Osteocyte (in vitro differentiated cells): ENCODE data around the gene STX4. TPM values are rescaled to one million over a fixed set of nuclear protein-coding genes. Genes with fewer than 3 reads are reported as not detected.

Source experiments
- DNase-seq: peaks from one replicate; pipeline ENCODE4 v3.0.0; 2021; ENCODE audit warnings: mixed read lengths; ENCODE audit not compliant: unreplicated experiment; ENCODE audit errors: extremely low spot score
- H3K27ac Mint-ChIP-seq: one replicate; pipeline ENCODE4 v1.8.0; 2021; ENCODE audit warnings: mild to moderate bottlenecking, mixed read lengths; ENCODE audit not compliant: unreplicated experiment
- H3K27me3 Mint-ChIP-seq: one replicate; pipeline ENCODE4 v1.8.0; 2021; ENCODE audit warnings: mixed read lengths; ENCODE audit not compliant: unreplicated experiment
- H3K36me3 Mint-ChIP-seq: one replicate; pipeline ENCODE4 v1.8.0; 2021; ENCODE audit warnings: mixed read lengths; ENCODE audit not compliant: unreplicated experiment
- H3K4me1 Mint-ChIP-seq: one replicate; pipeline ENCODE4 v1.8.0; 2021; ENCODE audit warnings: mixed read lengths; ENCODE audit not compliant: unreplicated experiment
- H3K4me3 Mint-ChIP-seq: one replicate; pipeline ENCODE4 v1.8.0; 2021; ENCODE audit warnings: mild to moderate bottlenecking, moderate library complexity, mixed read lengths; ENCODE audit not compliant: unreplicated experiment
- H3K9me3 Mint-ChIP-seq: one replicate; pipeline ENCODE4 v1.8.0; 2021; ENCODE audit warnings: mixed read lengths; ENCODE audit not compliant: unreplicated experiment
- CTCF ChIP-seq: fragments of 200-600 bp; sonication (generic); IDR thresholded peaks from 2 replicates; pipeline ENCODE4 v1.5.0; 2021; ENCODE audit warnings: antibody characterized with exemption, mild to moderate bottlenecking, moderate library complexity
- total RNA-seq: library from RNA; stranded (reverse); gene quantifications from 2 replicates; pipeline ENCODE4 v1.2.1, GENCODE V29; 2021

STX4 gene
- total RNA-seq, 1 donor from 2014 or later: 53.4 TPM

DNA sequence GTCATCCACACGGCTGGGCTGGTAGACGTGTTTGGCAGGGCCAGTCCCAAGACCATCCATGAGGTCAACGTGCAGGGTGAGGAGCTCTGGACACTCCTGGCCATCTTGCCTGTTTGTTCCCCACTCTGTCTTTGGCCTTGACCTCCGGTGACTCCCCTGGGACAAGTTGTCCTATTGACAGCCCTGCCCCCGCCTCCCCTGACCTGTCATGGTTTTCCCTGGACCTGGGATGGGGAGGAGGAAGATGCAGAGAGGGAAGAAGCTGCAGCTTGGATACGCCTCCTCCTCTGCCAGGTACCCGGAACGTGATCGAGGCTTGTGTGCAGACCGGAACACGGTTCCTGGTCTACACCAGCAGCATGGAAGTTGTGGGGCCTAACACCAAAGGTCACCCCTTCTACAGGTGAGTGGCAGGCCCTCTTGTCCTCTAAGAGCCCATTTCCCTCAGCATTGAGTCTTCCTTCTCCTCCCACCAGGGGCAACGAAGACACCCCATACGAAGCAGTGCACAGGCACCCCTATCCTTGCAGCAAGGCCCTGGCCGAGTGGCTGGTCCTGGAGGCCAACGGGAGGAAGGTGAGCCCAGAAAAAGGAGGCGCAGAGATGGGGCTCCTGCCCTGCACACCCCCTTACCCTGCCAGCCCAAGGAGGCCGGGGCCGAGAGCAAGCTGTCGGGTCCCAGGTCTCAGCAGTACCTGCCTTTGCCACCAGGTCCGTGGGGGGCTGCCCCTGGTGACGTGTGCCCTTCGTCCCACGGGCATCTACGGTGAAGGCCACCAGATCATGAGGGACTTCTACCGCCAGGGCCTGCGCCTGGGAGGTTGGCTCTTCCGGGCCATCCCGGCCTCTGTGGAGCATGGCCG lies 47.0 kb upstream of the STX4 start:
- Mint-ChIP-seq H3K4me3 (no peak overlapping the region), H3K4me1 (peaks cover 13% of the 10 kb centered on the region), H3K36me3 (peaks cover 9% of the 10 kb centered on the region), H3K27ac (no peak overlapping the region), H3K9me3 (no peaks in the 10 kb centered on the region), H3K27me3 (no peaks in the 10 kb centered on the region)
- no peak for TF ChIP-seq CTCF
- DNase-seq: no peak

GRCh38 chr16:30987581-30988190 lies 45.7 kb upstream of the STX4 start:
- no peaks in the 10 kb centered on the region for H3K27me3 Mint-ChIP-seq
- H3K9me3 Mint-ChIP-seq: no peaks in the 10 kb centered on the region
- DNase-seq: no peak
- H3K27ac Mint-ChIP-seq: no peak overlapping the region
- no peak for TF ChIP-seq CTCF
- H3K4me3 Mint-ChIP-seq: no peak overlapping the region
- peaks cover 2% of the 10 kb centered on the region for H3K36me3 Mint-ChIP-seq
- peaks cover 13% of the 10 kb centered on the region for H3K4me1 Mint-ChIP-seq

- no peak for TF ChIP-seq CTCF
These were observed 43.8 kb upstream of the STX4 start for GRCh38 chr16:30989469-30990047.

GRCh38 chr16:30990105-30990504 lies 43.3 kb upstream of the STX4 start:
- H3K27ac Mint-ChIP-seq: no peak overlapping the region
- H3K4me1 Mint-ChIP-seq: peaks cover 10% of the 10 kb centered on the region
- H3K9me3 Mint-ChIP-seq: no peaks in the 10 kb centered on the region
- H3K4me3 Mint-ChIP-seq: no peak overlapping the region
- no peaks in the 10 kb centered on the region for H3K27me3 Mint-ChIP-seq
- H3K36me3 Mint-ChIP-seq: no peaks in the 10 kb centered on the region
- TF ChIP-seq CTCF: no peak
- DNase-seq: no peak

More at GRCh38 chr16:30989469-30990047, 43.8 kb upstream of the STX4 start:
- DNase-seq: no peak
- Mint-ChIP-seq H3K36me3 (no peaks in the 10 kb centered on the region), H3K9me3 (no peaks in the 10 kb centered on the region), H3K27ac (no peak overlapping the region), H3K4me1 (peaks cover 13% of the 10 kb centered on the region), H3K4me3 (no peak overlapping the region), H3K27me3 (no peaks in the 10 kb centered on the region)

- H3K4me3 Mint-ChIP-seq: no peak overlapping the region
- DNase-seq: no peak
- TF ChIP-seq CTCF: no peak
- H3K27me3 Mint-ChIP-seq: no peaks in the 10 kb centered on the region
- H3K4me1 Mint-ChIP-seq: peaks cover 4% of the 10 kb centered on the region
- H3K9me3 Mint-ChIP-seq: no peaks in the 10 kb centered on the region
- no peak overlapping the region for H3K27ac Mint-ChIP-seq
- H3K36me3 Mint-ChIP-seq: no peaks in the 10 kb centered on the region
These were observed 42.3 kb upstream of the STX4 start for GRCh38 chr16:30991052-30991451.
